ENCODE data around the gene NFIA. TPM values are rescaled to one million over a fixed set of nuclear protein-coding genes. Genes with fewer than 3 reads are reported as not detected.

The NFIA gene
- total and polyA plus RNA-seq, 5 donors from 2014 or later: 0.86 to 3.9 (median 1.7) TPM

DNA sequence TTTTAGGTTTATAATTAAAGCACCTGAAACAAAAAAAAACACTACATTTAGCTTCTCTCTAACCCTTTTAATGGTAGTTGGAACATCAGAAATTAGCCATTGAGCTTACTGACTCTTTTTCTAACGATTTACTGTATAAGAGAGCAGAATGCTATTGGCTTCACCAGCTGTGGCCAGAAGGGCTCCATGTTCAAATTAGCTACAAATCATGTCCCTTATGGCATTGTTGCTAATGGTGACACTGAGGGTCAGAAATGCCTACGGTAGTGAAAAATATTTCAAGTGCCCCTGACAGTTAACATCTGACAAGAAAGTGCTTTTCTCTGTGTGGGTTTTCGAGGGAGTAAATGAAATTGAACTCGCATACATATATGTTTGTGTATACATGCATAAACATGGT is 232.7 kb downstream of the NFIA start:
- H3K4me1 Mint-ChIP-seq: peaks cover 2 to 16% (median 6%) of the 10 kb centered on the region in 4 donors
- no peaks in the 10 kb centered on the region for H3K36me3 Mint-ChIP-seq
- H3K4me3 Mint-ChIP-seq: no peak overlapping the region
- Histone ChIP-seq H3K36me3 (ENCODE audit: control insufficient read depth, insufficient read depth, low read length) (no peaks in the 10 kb centered on the region), H3K4me1 (ENCODE audit: control insufficient read depth, insufficient read depth, low read length, poor library complexity, severe bottlenecking) (no peaks in the 10 kb centered on the region), H3K27me3 (ENCODE audit: control insufficient read depth, insufficient read depth, low read length) (no peaks in the 10 kb centered on the region), H3K4me3 (ENCODE audit: low read depth, low read length) (no peak overlapping the region), H3K9me3 (ENCODE audit: control insufficient read depth in 2 of 2, low read length in 2 of 2) (no peaks in the 10 kb centered on the region), H3K27ac (ENCODE audit: insufficient read depth, low read length, poor library complexity, severe bottlenecking) (no peak overlapping the region)
- H3K27ac Mint-ChIP-seq: no peak overlapping the region
- ATAC-seq (ENCODE audit: low read depth in 2 of 2) (no peak), DNase-seq (no peak)
- no peaks in the 10 kb centered on the region for H3K27me3 Mint-ChIP-seq
- H3K9me3 Mint-ChIP-seq: no peaks in the 10 kb centered on the region

DNA sequence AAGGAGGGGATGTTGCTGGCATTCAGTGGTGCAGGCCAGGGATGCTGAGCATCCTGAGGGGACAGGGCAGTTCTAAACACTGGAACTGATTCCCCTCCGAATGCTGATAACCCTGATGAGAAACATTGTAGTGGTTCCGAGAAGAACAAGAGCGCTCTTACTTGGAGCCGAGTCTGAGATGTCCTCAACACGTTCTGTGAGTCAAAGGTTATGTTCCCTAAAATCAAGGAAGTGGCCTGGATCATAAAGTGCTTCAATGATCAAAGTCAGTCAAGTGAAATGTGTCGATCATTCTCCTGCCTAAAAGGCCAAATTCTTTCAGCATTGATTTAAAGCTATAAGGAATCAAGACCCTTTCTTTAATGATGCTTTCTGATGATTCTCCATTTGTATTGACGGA is 234.1 kb downstream of the NFIA start:
- H3K27ac Mint-ChIP-seq: no peak overlapping the region
- H3K36me3 Mint-ChIP-seq: no peaks in the 10 kb centered on the region
- H3K27ac ChIP-seq (ENCODE audit: insufficient read depth, low read length, poor library complexity, severe bottlenecking): no peak overlapping the region
- H3K4me3 Mint-ChIP-seq: no peak overlapping the region
- no peak overlapping the region for H3K4me3 ChIP-seq (ENCODE audit: low read depth, low read length)
- no peaks in the 10 kb centered on the region for H3K27me3 ChIP-seq (ENCODE audit: control insufficient read depth, insufficient read depth, low read length)
- ATAC-seq (ENCODE audit: low read depth in 2 of 2) (no peak), DNase-seq (no peak)
- H3K4me1 Mint-ChIP-seq: peaks cover 2 to 17% (median 6%) of the 10 kb centered on the region in 4 donors
- H3K4me1 ChIP-seq (ENCODE audit: control insufficient read depth, insufficient read depth, low read length, poor library complexity, severe bottlenecking): no peaks in the 10 kb centered on the region
- no peaks in the 10 kb centered on the region for H3K27me3 Mint-ChIP-seq
- no peaks in the 10 kb centered on the region for H3K36me3 ChIP-seq (ENCODE audit: control insufficient read depth, insufficient read depth, low read length)
- no peaks in the 10 kb centered on the region for H3K9me3 ChIP-seq (ENCODE audit: control insufficient read depth in 2 of 2, low read length in 2 of 2)
- H3K9me3 Mint-ChIP-seq: peaks cover 0 to 1% (median 0%) of the 10 kb centered on the region in 7 donors

DNA sequence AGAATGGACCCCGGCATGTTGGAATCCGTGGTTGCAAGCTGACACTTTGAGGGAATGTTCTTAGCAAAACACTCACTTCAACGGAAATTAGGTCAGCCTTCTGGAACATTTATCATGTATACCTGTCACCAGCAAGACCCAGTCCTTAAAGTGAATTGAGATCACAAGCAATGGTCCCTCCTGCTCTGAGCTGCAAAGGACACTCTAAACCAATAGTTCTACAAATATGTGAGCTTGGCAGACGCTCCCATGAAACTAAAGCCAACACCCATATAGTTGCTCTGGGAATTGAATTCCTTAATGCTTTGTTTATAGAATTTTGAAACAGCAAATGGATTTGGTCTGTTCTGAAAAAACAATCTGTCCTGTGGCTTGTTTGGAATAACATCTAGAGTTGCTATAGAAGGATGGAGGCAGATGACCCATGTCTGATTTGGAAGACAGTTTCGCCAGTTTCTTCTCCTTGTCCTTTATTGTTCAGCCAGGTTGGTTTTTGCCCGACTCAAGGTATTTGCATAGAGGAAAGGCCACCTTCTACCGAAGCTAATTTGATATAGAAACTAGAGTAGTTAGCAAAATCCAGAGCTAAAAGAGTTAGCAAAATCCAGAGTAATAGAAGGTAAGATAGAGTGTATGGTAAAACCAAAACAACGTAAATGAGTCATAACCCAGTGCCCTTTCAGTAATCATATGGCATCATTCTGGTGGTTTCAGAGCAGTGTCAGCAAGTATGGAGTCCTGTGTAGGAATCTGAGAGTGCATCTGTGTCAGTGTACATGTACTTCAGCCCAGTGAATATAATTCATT is 236.2 kb downstream of the NFIA start:
- peaks cover 0 to 1% (median 0%) of the 10 kb centered on the region in 7 donors for H3K9me3 Mint-ChIP-seq
- no peaks in the 10 kb centered on the region for H3K36me3 Mint-ChIP-seq
- Histone ChIP-seq H3K27ac (ENCODE audit: insufficient read depth, low read length, poor library complexity, severe bottlenecking) (no peak overlapping the region), H3K36me3 (ENCODE audit: control insufficient read depth, insufficient read depth, low read length) (no peaks in the 10 kb centered on the region), H3K4me3 (ENCODE audit: low read depth, low read length) (peak overlapping the region; percentile 2), H3K4me1 (ENCODE audit: control insufficient read depth, insufficient read depth, low read length, poor library complexity, severe bottlenecking) (no peaks in the 10 kb centered on the region), H3K9me3 (ENCODE audit: control insufficient read depth in 2 of 2, low read length in 2 of 2) (no peaks in the 10 kb centered on the region), H3K27me3 (ENCODE audit: control insufficient read depth, insufficient read depth, low read length) (no peaks in the 10 kb centered on the region)
- H3K4me3 Mint-ChIP-seq: no peak overlapping the region
- ATAC-seq (ENCODE audit: low read depth in 2 of 2) (peak in 1 of 2 donors; percentile 42), DNase-seq (peak in 1 of 3 donors; percentile 51)
- H3K27ac Mint-ChIP-seq: no peak overlapping the region
- H3K4me1 Mint-ChIP-seq: peaks cover 2 to 17% (median 6%) of the 10 kb centered on the region in 4 donors
- H3K27me3 Mint-ChIP-seq: no peaks in the 10 kb centered on the region

DNA sequence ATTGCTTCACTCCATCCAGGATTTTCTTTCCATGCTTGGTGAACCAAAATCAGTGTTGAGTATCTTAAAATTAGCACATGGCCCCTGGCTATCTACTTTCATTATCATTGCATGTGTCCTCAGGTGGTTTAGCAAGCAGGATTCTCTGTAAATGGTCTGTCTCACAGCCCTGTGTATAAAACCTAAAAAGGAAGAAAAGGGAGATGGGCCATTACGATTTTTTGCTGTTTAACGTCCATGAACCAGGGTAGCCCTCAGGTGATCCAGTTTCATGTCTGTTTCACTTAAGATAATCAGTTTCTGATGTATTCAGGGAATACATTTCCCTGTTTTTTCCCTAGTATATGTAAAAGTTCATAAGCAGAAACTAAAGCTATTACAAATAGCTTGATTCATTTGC is 238.2 kb downstream of the NFIA start:
- H3K27me3 ChIP-seq (ENCODE audit: control insufficient read depth, insufficient read depth, low read length): no peaks in the 10 kb centered on the region
- no peak overlapping the region for H3K27ac ChIP-seq (ENCODE audit: insufficient read depth, low read length, poor library complexity, severe bottlenecking)
- DNase-seq (no peak), ATAC-seq (ENCODE audit: low read depth in 2 of 2) (no peak)
- Mint-ChIP-seq H3K9me3 (peaks cover 0 to 1% (median 0%) of the 10 kb centered on the region in 7 donors), H3K36me3 (no peaks in the 10 kb centered on the region), H3K27me3 (peaks cover 5% of the 10 kb centered on the region), H3K27ac (no peak overlapping the region), H3K4me1 (peaks cover 2 to 17% (median 6%) of the 10 kb centered on the region in 4 donors), H3K4me3 (no peak overlapping the region)
- H3K4me1 ChIP-seq (ENCODE audit: control insufficient read depth, insufficient read depth, low read length, poor library complexity, severe bottlenecking): no peaks in the 10 kb centered on the region
- H3K36me3 ChIP-seq (ENCODE audit: control insufficient read depth, insufficient read depth, low read length): no peaks in the 10 kb centered on the region
- H3K9me3 ChIP-seq (ENCODE audit: control insufficient read depth in 2 of 2, low read length in 2 of 2): no peaks in the 10 kb centered on the region
- H3K4me3 ChIP-seq (ENCODE audit: low read depth, low read length): no peak overlapping the region

DNA sequence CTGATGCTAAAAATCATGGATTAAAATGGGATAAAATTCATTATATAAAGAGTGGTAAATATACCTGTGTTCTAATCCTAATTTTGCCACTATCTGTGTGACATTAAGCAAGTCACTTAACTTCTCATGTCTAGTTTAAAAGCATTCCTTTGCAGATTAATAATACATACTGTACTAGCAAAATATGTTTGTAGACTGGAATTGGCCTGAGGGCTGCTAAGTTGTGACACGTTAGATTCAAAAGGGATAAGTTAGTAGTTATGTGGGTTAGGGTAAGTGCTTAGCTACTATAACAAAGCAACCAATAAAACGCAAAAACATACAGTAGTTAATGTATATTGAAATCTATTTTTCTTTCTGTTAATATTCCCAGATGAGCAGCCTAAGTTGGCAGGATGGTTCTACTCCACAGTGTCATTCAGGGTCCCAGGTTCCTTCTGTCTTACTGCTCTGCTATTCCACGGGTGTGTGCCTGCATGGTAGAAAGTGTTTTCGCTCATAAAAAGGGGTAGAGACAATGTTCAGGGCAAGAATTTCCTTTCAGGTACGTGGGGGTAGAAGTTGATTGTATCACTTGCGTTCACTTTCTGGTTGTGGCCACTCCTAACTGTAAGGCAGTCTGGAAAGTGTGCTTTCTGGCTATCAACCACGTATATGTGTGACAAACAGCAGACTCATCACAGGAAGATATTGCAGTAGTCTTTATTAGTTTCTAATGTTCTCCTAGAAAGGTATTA is 239.8 kb downstream of the NFIA start:
- no peaks in the 10 kb centered on the region for H3K36me3 ChIP-seq (ENCODE audit: control insufficient read depth, insufficient read depth, low read length)
- Mint-ChIP-seq H3K9me3 (peaks cover 0 to 5% (median 0%) of the 10 kb centered on the region in 7 donors), H3K27ac (no peak overlapping the region)

DNA sequence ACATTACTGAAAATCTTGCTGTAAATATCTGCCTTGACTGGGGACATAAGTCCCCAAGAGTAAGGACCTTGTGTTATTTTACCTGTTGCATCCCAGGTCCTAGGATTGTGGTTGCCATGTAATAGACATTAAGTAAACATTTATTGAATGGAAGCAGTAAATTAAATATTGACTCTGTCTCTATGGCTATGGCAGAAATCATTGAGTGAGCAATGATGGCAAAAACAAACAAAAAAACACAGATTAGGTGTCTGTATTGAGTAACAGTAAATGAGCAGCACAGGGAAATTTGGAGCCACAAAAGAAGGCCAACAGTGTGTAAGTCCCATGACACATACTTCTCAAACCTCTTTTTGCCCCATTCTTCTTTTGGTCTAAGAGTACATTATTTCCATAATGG is 240.4 kb downstream of the NFIA start:
- ATAC-seq (ENCODE audit: low read depth in 2 of 2) (no peak), DNase-seq (no peak)
- Mint-ChIP-seq H3K27me3 (peaks cover 11% of the 10 kb centered on the region), H3K27ac (no peak overlapping the region), H3K4me3 (no peak overlapping the region), H3K9me3 (peaks cover 0 to 5% (median 0%) of the 10 kb centered on the region in 7 donors), H3K4me1 (peaks cover 2 to 17% (median 6%) of the 10 kb centered on the region in 4 donors), H3K36me3 (no peaks in the 10 kb centered on the region)
- Histone ChIP-seq H3K4me3 (ENCODE audit: low read depth, low read length) (no peak overlapping the region), H3K27me3 (ENCODE audit: control insufficient read depth, insufficient read depth, low read length) (no peaks in the 10 kb centered on the region), H3K27ac (ENCODE audit: insufficient read depth, low read length, poor library complexity, severe bottlenecking) (no peak overlapping the region), H3K36me3 (ENCODE audit: control insufficient read depth, insufficient read depth, low read length) (no peaks in the 10 kb centered on the region), H3K4me1 (ENCODE audit: control insufficient read depth, insufficient read depth, low read length, poor library complexity, severe bottlenecking) (no peaks in the 10 kb centered on the region), H3K9me3 (ENCODE audit: control insufficient read depth in 2 of 2, low read length in 2 of 2) (no peaks in the 10 kb centered on the region)

More for the DNA sequence above, 239.8 kb downstream of the NFIA start:
- Mint-ChIP-seq H3K36me3 (no peaks in the 10 kb centered on the region), H3K27me3 (peaks cover 11% of the 10 kb centered on the region), H3K4me1 (peaks cover 2 to 17% (median 6%) of the 10 kb centered on the region in 4 donors), H3K4me3 (no peak overlapping the region)
- Histone ChIP-seq H3K9me3 (ENCODE audit: control insufficient read depth in 2 of 2, low read length in 2 of 2) (no peaks in the 10 kb centered on the region), H3K27me3 (ENCODE audit: control insufficient read depth, insufficient read depth, low read length) (no peaks in the 10 kb centered on the region), H3K4me3 (ENCODE audit: low read depth, low read length) (no peak overlapping the region), H3K27ac (ENCODE audit: insufficient read depth, low read length, poor library complexity, severe bottlenecking) (no peak overlapping the region), H3K4me1 (ENCODE audit: control insufficient read depth, insufficient read depth, low read length, poor library complexity, severe bottlenecking) (no peaks in the 10 kb centered on the region)
- no peak for DNase-seq
- ATAC-seq (ENCODE audit: low read depth in 2 of 2): no peak

DNA sequence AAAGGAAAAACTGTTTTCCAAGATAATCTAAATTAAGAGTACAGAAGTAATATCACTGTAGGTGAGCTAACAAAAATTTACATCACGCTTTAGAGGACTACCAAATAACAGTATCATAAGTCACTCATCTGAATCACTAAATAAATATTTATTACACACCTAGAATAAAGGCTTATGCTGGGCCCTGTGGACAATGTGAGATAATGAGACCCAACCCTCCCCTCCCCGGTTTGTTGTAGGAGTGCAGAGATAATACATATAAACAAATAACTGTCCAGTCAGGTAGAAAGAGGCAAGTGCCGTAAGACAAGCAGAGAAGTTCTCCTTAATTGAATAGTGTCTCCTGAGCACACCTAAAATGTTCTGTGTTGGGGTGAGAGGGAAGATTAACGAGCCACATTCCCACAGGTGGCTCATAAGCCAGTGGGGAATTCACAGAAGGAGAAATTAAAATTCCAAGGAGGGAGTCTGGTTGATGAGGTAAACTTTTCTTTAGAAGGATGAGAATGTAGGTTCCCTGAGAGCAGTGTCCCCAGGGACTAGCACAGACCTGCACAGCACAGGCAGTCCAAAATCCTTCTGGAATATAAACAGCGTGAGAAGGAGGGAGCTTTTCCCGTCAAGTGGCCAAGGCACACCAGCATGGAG is 241.4 kb downstream of the NFIA start:
- DNase-seq: no peak
- H3K9me3 ChIP-seq (ENCODE audit: control insufficient read depth in 2 of 2, low read length in 2 of 2): no peaks in the 10 kb centered on the region
- H3K9me3 Mint-ChIP-seq: peaks cover 0 to 5% (median 0%) of the 10 kb centered on the region in 7 donors
- no peak overlapping the region for H3K27ac Mint-ChIP-seq
- no peak overlapping the region for H3K4me3 Mint-ChIP-seq
- H3K4me3 ChIP-seq (ENCODE audit: low read depth, low read length): no peak overlapping the region
- H3K27me3 ChIP-seq (ENCODE audit: control insufficient read depth, insufficient read depth, low read length): no peaks in the 10 kb centered on the region
- H3K4me1 ChIP-seq (ENCODE audit: control insufficient read depth, insufficient read depth, low read length, poor library complexity, severe bottlenecking): no peaks in the 10 kb centered on the region
- no peaks in the 10 kb centered on the region for H3K36me3 ChIP-seq (ENCODE audit: control insufficient read depth, insufficient read depth, low read length)
- H3K27me3 Mint-ChIP-seq: peaks cover 11% of the 10 kb centered on the region
- no peak for ATAC-seq (ENCODE audit: low read depth in 2 of 2)
- no peak overlapping the region for H3K27ac ChIP-seq (ENCODE audit: insufficient read depth, low read length, poor library complexity, severe bottlenecking)
- no peaks in the 10 kb centered on the region for H3K36me3 Mint-ChIP-seq
- peaks cover 0 to 13% (median 4%) of the 10 kb centered on the region in 4 donors for H3K4me1 Mint-ChIP-seq
